Transverse colon (tissue), 4 donors: Measurements from ENCODE around the gene NMRAL1.

Source experiments
- CTCF ChIP-seq, 5 experiments: fragments of 200-600 bp in 3 of 5; fragments of 450-650 bp in 2 of 5; sonication (generic) in 3 of 5; IDR thresholded peaks; 1 replicate in 2 of 5; 2 replicates in 3 of 5; pipeline ENCODE4 v1.5.1; 2016 to 2017; ENCODE audit warnings: antibody characterized with exemption in 5 of 5, inconsistent platforms in 3 of 5, mild to moderate bottlenecking in 2 of 5, moderate library complexity in 1 of 5
- EP300 ChIP-seq: sonication (generic); formaldehyde crosslinking; IDR thresholded peaks from one replicate; pipeline ENCODE4 v1.6.1; 2017; ENCODE audit warnings: antibody characterized with exemption, low read depth
- POLR2A ChIP-seq: fragments of 450-650 bp; IDR thresholded peaks from one replicate; pipeline ENCODE4 v1.6.1; 2016; ENCODE audit warnings: antibody characterized with exemption, mild to moderate bottlenecking, moderate library complexity
- POLR2AphosphoS5 ChIP-seq, 3 donors: sonication (generic); formaldehyde crosslinking; IDR thresholded peaks; one replicate each; pipeline ENCODE4 v1.6.1; 2016; ENCODE audit warnings: antibody characterized with exemption in 3 of 3

GRCh38 chr16:4419402-4419959, 54.9 kb downstream of the NMRAL1 start:
- TF ChIP-seq POLR2A (no peak), POLR2AphosphoS5 (IDR thresholded peaks at IDR 0.05) (no peak), CTCF (IDR thresholded peaks at IDR 0.05) (no peak), EP300 (no peak)
